Neural progenitor cell (in vitro differentiated cells): ENCODE measurements around the gene CGB2. TPM values are rescaled to one million over a fixed set of nuclear protein-coding genes. Genes with fewer than 3 reads are reported as not detected.
A peak's percentile ranks its signal among the peaks of the same experiment; 100 is the strongest.

Experiments
- DNase-seq: peaks from one replicate; pipeline ENCODE4 v3.0.0-alpha.2; 2016; ENCODE audit warnings: low spot score
- H2AFZ ChIP-seq: fragments of 200-600 bp; sonication (generic); replicated peaks from 2 replicates; pipeline ENCODE4 v1.6.1; 2016; ENCODE audit warnings: antibody characterized with exemption
- H3F3A ChIP-seq: fragments of 200-600 bp; sonication (generic); 2 replicates; pipeline ENCODE4 v1.6.1; 2016; ENCODE audit warnings: antibody characterized with exemption, low read depth
- H3K27ac ChIP-seq: fragments of 200-600 bp; sonication (generic); 2 replicates; pipeline ENCODE4 v1.5.1; 2016; ENCODE audit warnings: mild to moderate bottlenecking
- H3K27me3 ChIP-seq: fragments of 200-600 bp; sonication (generic); 2 replicates; pipeline ENCODE4 v1.6.1; 2016; ENCODE audit warnings: mild to moderate bottlenecking, moderate library complexity
- H3K36me3 ChIP-seq: fragments of 200-600 bp; sonication (generic); 2 replicates; pipeline ENCODE4 v1.5.1; 2016
- H3K4me1 ChIP-seq: fragments of 200-600 bp; sonication (generic); 2 replicates; pipeline ENCODE4 v1.6.1; 2016; ENCODE audit warnings: mixed run types
- H3K4me2 ChIP-seq: fragments of 200-600 bp; sonication (generic); 2 replicates; pipeline ENCODE4 v1.6.1; 2016
- H3K4me3 ChIP-seq: fragments of 200-600 bp; sonication (generic); 2 replicates; pipeline ENCODE4 v1.5.1; 2016
- H3K79me2 ChIP-seq: fragments of 200-600 bp; sonication (generic); 2 replicates; pipeline ENCODE4 v1.6.1; 2016; ENCODE audit warnings: low read depth
- H3K9ac ChIP-seq: fragments of 200-600 bp; sonication (generic); 2 replicates; pipeline ENCODE4 v1.6.1; 2016
- H3K9me3 ChIP-seq: fragments of 200-600 bp; sonication (generic); 2 replicates; pipeline ENCODE4 v1.5.1; 2016; ENCODE audit warnings: low read depth
- H4K20me1 ChIP-seq: fragments of 200-600 bp; sonication (generic); 2 replicates; pipeline ENCODE4 v1.6.1; 2016; ENCODE audit warnings: low read depth
- H3K27ac Mint-ChIP-seq: 3 replicates; pipeline ENCODE4 v1.8.0; 2021; ENCODE audit warnings: mixed read lengths
- H3K27me3 Mint-ChIP-seq: 2 replicates; pipeline ENCODE4 v1.8.0; 2022; ENCODE audit warnings: low read depth, mild to moderate bottlenecking, inconsistent platforms, moderate library complexity, mixed read lengths; ENCODE audit not compliant: insufficient read depth
- H3K36me3 Mint-ChIP-seq: 3 replicates; pipeline ENCODE4 v1.8.0; 2021; ENCODE audit warnings: mixed read lengths
- H3K4me1 Mint-ChIP-seq: 3 replicates; pipeline ENCODE4 v1.8.0; 2021; ENCODE audit warnings: mixed read lengths
- H3K4me3 Mint-ChIP-seq: 3 replicates; pipeline ENCODE4 v1.8.0; 2021; ENCODE audit warnings: mild to moderate bottlenecking, moderate library complexity, mixed read lengths
- H3K9me3 Mint-ChIP-seq: 3 replicates; pipeline ENCODE4 v1.8.0; 2020; ENCODE audit warnings: mixed read lengths
- CTCF ChIP-seq: fragments of 200-600 bp; sonication (generic); IDR thresholded peaks from 2 replicates; pipeline ENCODE4 v1.5.1; 2017; ENCODE audit warnings: antibody characterized with exemption, mild to moderate bottlenecking
- EZH2 ChIP-seq: fragments of 200-600 bp; sonication (generic); IDR thresholded peaks from 2 replicates; pipeline ENCODE4 v1.6.1; 2017; ENCODE audit warnings: antibody characterized with exemption, mild to moderate bottlenecking, moderate library complexity
- EZH2phosphoT487 ChIP-seq: fragments of 200-600 bp; sonication (generic); IDR thresholded peaks from 2 replicates; pipeline ENCODE4 v1.6.1; 2017; ENCODE audit warnings: antibody characterized with exemption
- total RNA-seq: library from RNA; depleted of rRNA; stranded (reverse); fragments of >200 nt; gene quantifications from 2 replicates; pipeline ENCODE4 v1.2.3, GENCODE V29; 2015; ENCODE audit warnings: low replicate concordance

The CGB2 gene
- total RNA-seq, 1 donor from 2014 or later, result not detected

GRCh38 chr19:49064768-49065611 is 33.3 kb downstream of the CGB2 start, which contains the start of gene NTF4:
NTF4 (minus strand) TSS chr19:49064818; CDS start chr19:49061997, 2,821 bp downstream.
- Histone ChIP-seq H3K4me2 (peak within 1 kb of the TSS; percentile 77), H3F3A (peaks cover 20% of the 10 kb centered on the region), H3K36me3 (no peaks in the 10 kb centered on the region), H3K4me1 (peaks cover 19% of the 10 kb centered on the region), H3K9me3 (no peaks in the 10 kb centered on the region), H3K9ac (no peak within 1 kb of the TSS), H2AFZ (peak within 1 kb of the TSS; percentile 61), H3K4me3 (peak within 1 kb of the TSS; percentile 38), H4K20me1 (no peaks in the 10 kb centered on the region), H3K79me2 (no peaks in the 10 kb centered on the region), H3K27ac (no peak within 1 kb of the TSS), H3K27me3 (peaks cover 84% of the 10 kb centered on the region)
- Mint-ChIP-seq H3K27me3 (peaks cover 27% of the 10 kb centered on the region), H3K4me1 (peaks cover 24% of the 10 kb centered on the region), H3K27ac (no peak within 1 kb of the TSS), H3K9me3 (peaks cover 9% of the 10 kb centered on the region), H3K4me3 (peak within 1 kb of the TSS; percentile 73), H3K36me3 (peaks cover 3% of the 10 kb centered on the region)
- TF ChIP-seq CTCF (no peak), EZH2phosphoT487 (peak; percentile 12), EZH2 (no peak)
- DNase-seq, result peak; percentile 88

- Histone ChIP-seq H3F3A (peaks cover 20% of the 10 kb centered on the region), H3K9me3 (no peaks in the 10 kb centered on the region), H4K20me1 (no peaks in the 10 kb centered on the region), H3K4me2 (peak overlapping the region; percentile 77), H2AFZ (no peak overlapping the region), H3K9ac (no peak overlapping the region), H3K4me1 (peaks cover 19% of the 10 kb centered on the region), H3K4me3 (no peak overlapping the region), H3K27ac (no peak overlapping the region), H3K27me3 (peaks cover 86% of the 10 kb centered on the region), H3K36me3 (no peaks in the 10 kb centered on the region), H3K79me2 (no peaks in the 10 kb centered on the region)
- Mint-ChIP-seq H3K36me3 (peaks cover 9% of the 10 kb centered on the region), H3K4me1 (peaks cover 24% of the 10 kb centered on the region), H3K4me3 (peak overlapping the region; percentile 57), H3K27me3 (peaks cover 35% of the 10 kb centered on the region), H3K9me3 (peaks cover 15% of the 10 kb centered on the region), H3K27ac (no peak overlapping the region)
- no peak for TF ChIP-seq EZH2
- TF ChIP-seq EZH2phosphoT487, result no peak
- TF ChIP-seq CTCF, result no peak
- DNase-seq, result no peak
Measured at GRCh38 chr19:49065905-49066512, 34.3 kb downstream of the CGB2 start.

- Histone ChIP-seq H3K4me1 (peaks cover 19% of the 10 kb centered on the region), H3K27me3 (peaks cover 97% of the 10 kb centered on the region), H3F3A (peaks cover 26% of the 10 kb centered on the region), H2AFZ (no peak overlapping the region), H3K36me3 (no peaks in the 10 kb centered on the region), H3K27ac (no peak overlapping the region), H3K79me2 (no peaks in the 10 kb centered on the region), H3K4me2 (no peak overlapping the region), H3K9me3 (no peaks in the 10 kb centered on the region), H3K4me3 (no peak overlapping the region), H4K20me1 (no peaks in the 10 kb centered on the region), H3K9ac (no peak overlapping the region)
- Mint-ChIP-seq H3K4me1 (peaks cover 24% of the 10 kb centered on the region), H3K27ac (no peak overlapping the region), H3K27me3 (peaks cover 41% of the 10 kb centered on the region), H3K4me3 (no peak overlapping the region), H3K9me3 (peaks cover 15% of the 10 kb centered on the region), H3K36me3 (peaks cover 9% of the 10 kb centered on the region)
- TF ChIP-seq EZH2phosphoT487 (no peak), CTCF (no peak), EZH2 (no peak)
- DNase-seq, result no peak
Measured at GRCh38 chr19:49067554-49067953, 35.9 kb downstream of the CGB2 start.
